Measurements from ENCODE around the gene FBXL20. TPM values are rescaled to one million over a fixed set of nuclear protein-coding genes. Genes with fewer than 3 reads are reported as not detected.

The FBXL20 gene
- total RNA-seq, 1 experiment from 2014 or later: 20.2 TPM

DNA sequence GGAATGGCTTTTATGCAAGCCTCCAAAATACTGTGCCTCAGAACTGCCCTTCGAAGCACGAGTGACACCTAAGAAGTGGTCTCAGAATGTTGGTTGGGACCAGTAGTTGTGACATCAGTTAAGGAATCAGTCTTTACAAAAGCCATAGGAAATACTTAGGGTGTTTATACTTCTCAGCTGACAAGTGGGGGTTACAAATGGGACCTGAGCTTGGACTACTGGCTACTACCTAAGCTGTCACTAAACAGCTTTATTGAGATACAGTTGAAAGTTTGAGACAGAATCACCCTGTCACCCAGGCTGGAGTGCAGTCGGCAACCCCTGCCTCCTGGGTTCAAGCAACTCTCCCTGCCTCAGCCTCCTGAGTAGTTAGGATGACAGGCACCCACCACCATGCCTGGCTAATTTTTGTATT is 196.3 kb downstream of the FBXL20 start:
- DNase-seq: no peak
- ChIA-PET CTCF (interaction anchor here (0.5 kb wide), 1 partner anchor 542 kb away, joined by 13 read pairs; no protein-coding TSS in a partner anchor), POLR2A (ENCODE audit: unreplicated experiment) (no interaction called here)
- Histone ChIP-seq H3K9me2 (ENCODE audit: insufficient read depth) (no peaks in the 10 kb centered on the region), H4K20me1 (ENCODE audit: insufficient read depth) (peaks cover 42% of the 10 kb centered on the region), H3K27me3 (ENCODE audit: insufficient read depth, low read depth) (no peaks in the 10 kb centered on the region), H3F3A (ENCODE audit: insufficient read depth, low read depth) (peaks cover 63% of the 10 kb centered on the region), H3K27ac (no peak overlapping the region), H3K4me2 (no peak overlapping the region), H2AFZ (no peak overlapping the region), H3K4me1 (replicated peaks; ENCODE audit: insufficient read depth) (peaks cover 20% of the 10 kb centered on the region), H3K36me3 (ENCODE audit: low read depth) (peaks cover 35% of the 10 kb centered on the region), H3K9me3 (ENCODE audit: insufficient read depth, low read depth) (no peaks in the 10 kb centered on the region), H3K4me3 (no peak overlapping the region), H3K79me2 (ENCODE audit: low read depth) (peaks cover 31% of the 10 kb centered on the region)
- intact Hi-C loops (cut with micrococcal nuclease; ENCODE audit: unreplicated experiment): loop anchor here (5.0 kb wide), 1 partner anchor 417 kb away; no protein-coding TSS in a partner anchor
- BruUV-seq (replicated peaks): no TSS peak
- TF ChIP-seq, protein P1, sequence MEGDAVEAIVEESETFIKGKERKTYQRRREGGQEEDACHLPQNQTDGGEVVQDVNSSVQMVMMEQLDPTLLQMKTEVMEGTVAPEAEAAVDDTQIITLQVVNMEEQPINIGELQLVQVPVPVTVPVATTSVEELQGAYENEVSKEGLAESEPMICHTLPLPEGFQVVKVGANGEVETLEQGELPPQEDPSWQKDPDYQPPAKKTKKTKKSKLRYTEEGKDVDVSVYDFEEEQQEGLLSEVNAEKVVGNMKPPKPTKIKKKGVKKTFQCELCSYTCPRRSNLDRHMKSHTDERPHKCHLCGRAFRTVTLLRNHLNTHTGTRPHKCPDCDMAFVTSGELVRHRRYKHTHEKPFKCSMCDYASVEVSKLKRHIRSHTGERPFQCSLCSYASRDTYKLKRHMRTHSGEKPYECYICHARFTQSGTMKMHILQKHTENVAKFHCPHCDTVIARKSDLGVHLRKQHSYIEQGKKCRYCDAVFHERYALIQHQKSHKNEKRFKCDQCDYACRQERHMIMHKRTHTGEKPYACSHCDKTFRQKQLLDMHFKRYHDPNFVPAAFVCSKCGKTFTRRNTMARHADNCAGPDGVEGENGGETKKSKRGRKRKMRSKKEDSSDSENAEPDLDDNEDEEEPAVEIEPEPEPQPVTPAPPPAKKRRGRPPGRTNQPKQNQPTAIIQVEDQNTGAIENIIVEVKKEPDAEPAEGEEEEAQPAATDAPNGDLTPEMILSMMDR (conservative IDR thresholded peaks at IDR 0.05): no peak
- TF ChIP-seq EZH2 (IDR thresholded peaks at IDR 0.05; ENCODE audit: low read depth): no peak

DNA sequence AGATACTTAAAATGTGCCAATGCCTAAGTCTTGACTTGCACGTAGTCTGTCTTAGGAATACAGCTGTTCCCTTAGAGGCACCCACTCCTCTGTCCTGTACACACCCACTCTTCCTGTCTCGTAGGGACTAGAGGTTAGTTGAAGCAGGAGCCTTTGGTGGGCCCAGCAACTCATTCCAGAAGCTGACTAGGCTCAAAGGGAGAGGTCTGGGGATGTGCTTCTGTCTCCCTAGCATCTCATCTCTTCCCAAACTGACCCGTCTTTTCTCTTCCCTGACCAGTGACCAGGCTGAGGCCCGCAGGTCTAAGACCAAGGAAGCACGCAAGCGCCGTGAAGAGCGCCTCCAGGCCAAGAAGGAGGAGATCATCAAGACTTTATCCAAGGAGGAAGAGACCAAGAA is 197.2 kb downstream of the FBXL20 start:
- Histone ChIP-seq H3K27ac (no peak overlapping the region), H3K4me2 (no peak overlapping the region), H3K79me2 (ENCODE audit: low read depth) (peaks cover 33% of the 10 kb centered on the region), H3K9me2 (ENCODE audit: insufficient read depth) (no peaks in the 10 kb centered on the region), H3F3A (ENCODE audit: insufficient read depth, low read depth) (peaks cover 69% of the 10 kb centered on the region), H3K4me3 (no peak overlapping the region), H3K27me3 (ENCODE audit: insufficient read depth, low read depth) (no peaks in the 10 kb centered on the region), H3K4me1 (replicated peaks; ENCODE audit: insufficient read depth) (peaks cover 22% of the 10 kb centered on the region), H2AFZ (no peak overlapping the region), H3K9me3 (ENCODE audit: insufficient read depth, low read depth) (no peaks in the 10 kb centered on the region), H4K20me1 (ENCODE audit: insufficient read depth) (peaks cover 42% of the 10 kb centered on the region), H3K36me3 (ENCODE audit: low read depth) (peaks cover 35% of the 10 kb centered on the region)
- no TSS peak for BruUV-seq (replicated peaks)
- POLR2A ChIA-PET (ENCODE audit: unreplicated experiment): interaction anchor here (0.7 kb wide), 1 partner anchor 34 kb away, joined by 3 read pairs; no protein-coding TSS in a partner anchor
- TF ChIP-seq, protein P1 (conservative IDR thresholded peaks at IDR 0.05): no peak
- no peak for TF ChIP-seq EZH2 (IDR thresholded peaks at IDR 0.05; ENCODE audit: low read depth)
- DNase-seq: no peak
- CTCF ChIA-PET: no interaction called here
- intact Hi-C loops (cut with micrococcal nuclease; ENCODE audit: unreplicated experiment): no loop called here

Other genes starting within 250 kb of the FBXL20 start
- gene PLXDC1, start 250.0 kb downstream of the FBXL20 start, total RNA-seq (2021): 2.5 and 2.9 TPM in 2 replicates
- gene ARL5C, start 235.5 kb downstream of the FBXL20 start, total RNA-seq (2021): not detected in 2 replicates
- 21.4 and 26.0 TPM in 2 replicates for gene CACNB1, start 204.0 kb downstream of the FBXL20 start, total RNA-seq (2021)
- gene RPL19, start 201.3 kb downstream of the FBXL20 start, total RNA-seq (2021): 1,438 and 1,670 TPM in 2 replicates
- gene STAC2, start 175.7 kb downstream of the FBXL20 start, total RNA-seq (2021): 0.17 and 0.28 TPM in 2 replicates
- gene MED1, start 49.6 kb upstream of the FBXL20 start, total RNA-seq (2021): 23.2 and 35.7 TPM in 2 replicates
- gene CDK12, start 59.9 kb upstream of the FBXL20 start, total RNA-seq (2021): 48.5 and 64.3 TPM in 2 replicates
- not detected in 2 replicates for gene NEUROD2, start 206.3 kb upstream of the FBXL20 start, total RNA-seq (2021)
- not detected in 2 replicates for gene PPP1R1B, start 225.3 kb upstream of the FBXL20 start, total RNA-seq (2021)
- gene STARD3, start 235.5 kb upstream of the FBXL20 start, total RNA-seq (2021): 47.7 and 55.9 TPM in 2 replicates